HG03565 (cell line): ENCODE data around the gene TMX3.

Experiments
- ATAC-seq: cut with Tn5 transposase; IDR thresholded peaks from one replicate; pipeline ENCODE4 v1.9.1; 2021; ENCODE audit warnings: mild to moderate bottlenecking, moderate library complexity; ENCODE audit not compliant: unreplicated experiment

The TMX3 gene

GRCh38 chr18:68713131-68713530 is 1.8 kb downstream of the TMX3 start:
- no peak for ATAC-seq

GRCh38 chr18:68707646-68708045 is 7.3 kb downstream of the TMX3 start:
- ATAC-seq, result no peak

GRCh38 chr18:68705119-68705518 is 9.8 kb downstream of the TMX3 start:
- no peak for ATAC-seq

DNA sequence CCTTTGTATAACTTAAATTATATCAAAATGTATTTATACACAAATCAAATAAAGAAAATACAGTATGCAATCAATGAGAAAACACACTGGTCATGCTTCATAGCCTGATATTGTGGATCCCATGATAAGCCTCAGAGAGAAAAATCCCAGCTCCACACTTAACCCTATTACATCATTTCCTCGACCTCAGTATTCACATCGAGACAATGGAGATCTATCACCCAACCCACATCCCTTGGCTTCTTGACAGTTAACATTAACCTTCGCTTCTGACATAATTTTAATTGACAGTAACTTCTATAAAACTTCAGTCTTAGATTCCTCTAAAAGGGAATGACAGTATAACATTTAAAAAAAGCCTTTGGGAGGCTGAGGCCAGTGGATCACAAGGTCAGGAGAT is 11.6 kb downstream of the TMX3 start:
- ATAC-seq, result no peak

GRCh38 chr18:68701353-68701752 is 13.6 kb downstream of the TMX3 start:
- no peak for ATAC-seq

- ATAC-seq, result no peak
These were observed 15.9 kb downstream of the TMX3 start for GRCh38 chr18:68699043-68699442.

- ATAC-seq, result no peak
These were observed 18.0 kb downstream of the TMX3 start for GRCh38 chr18:68696937-68697336.

DNA sequence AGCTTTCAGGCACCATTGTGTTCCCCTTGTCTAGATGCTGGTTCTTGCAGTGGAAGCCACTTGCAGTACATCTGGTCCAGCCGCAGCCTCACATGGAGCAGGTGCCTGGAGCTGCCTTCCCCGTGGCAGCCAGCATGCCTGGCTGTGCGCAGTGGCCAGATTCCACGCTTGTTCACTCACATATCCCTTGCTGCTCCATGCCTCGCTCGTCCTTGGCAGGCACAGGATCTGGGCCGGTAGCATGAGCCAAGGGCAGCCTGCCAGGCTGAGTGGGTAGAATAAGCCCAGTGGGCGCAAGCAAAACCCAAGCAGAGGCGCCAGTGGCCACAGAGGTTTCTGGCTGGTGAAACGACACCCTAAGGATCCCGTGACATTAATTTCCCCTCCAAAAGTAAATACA is 20.6 kb downstream of the TMX3 start:
- no peak for ATAC-seq

DNA sequence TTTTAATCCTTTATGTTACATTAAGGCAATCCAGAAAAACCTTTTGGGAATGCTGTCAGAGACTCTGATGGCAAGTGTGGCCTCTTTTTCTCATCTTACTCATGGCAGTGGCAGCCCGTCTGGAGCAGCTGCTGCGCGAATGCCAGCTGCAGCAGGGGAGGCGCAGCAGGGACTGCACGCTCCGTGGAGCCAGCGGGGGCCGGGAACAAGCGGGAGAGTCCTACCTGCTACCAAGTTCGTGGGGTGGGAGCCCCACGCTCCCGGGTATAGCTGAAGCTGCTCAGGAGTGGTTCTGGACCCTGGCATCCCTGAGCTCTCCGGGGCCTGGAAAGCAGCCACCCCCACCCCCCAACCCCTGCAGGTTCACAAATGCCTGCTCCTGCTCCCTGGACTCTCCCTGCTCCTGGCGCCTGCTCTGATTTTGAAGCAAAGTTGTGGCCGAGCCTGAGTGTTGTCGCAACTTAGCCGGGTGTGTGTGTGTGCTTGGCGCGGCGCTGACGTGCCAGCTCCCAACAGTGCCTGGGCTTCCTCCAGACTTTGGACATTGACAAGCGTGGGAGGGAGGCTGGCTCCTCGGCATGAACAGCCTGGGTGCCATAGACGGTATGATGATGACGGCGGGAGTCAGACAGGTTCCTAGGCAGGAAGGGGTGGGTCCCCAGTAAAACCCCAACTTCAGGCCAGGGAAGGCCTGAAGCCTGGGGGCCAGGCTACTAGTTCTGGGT is 21.7 kb downstream of the TMX3 start:
- no peak for ATAC-seq

- no peak for ATAC-seq
These were observed 35.4 kb downstream of the TMX3 start for GRCh38 chr18:68679528-68679927.

DNA sequence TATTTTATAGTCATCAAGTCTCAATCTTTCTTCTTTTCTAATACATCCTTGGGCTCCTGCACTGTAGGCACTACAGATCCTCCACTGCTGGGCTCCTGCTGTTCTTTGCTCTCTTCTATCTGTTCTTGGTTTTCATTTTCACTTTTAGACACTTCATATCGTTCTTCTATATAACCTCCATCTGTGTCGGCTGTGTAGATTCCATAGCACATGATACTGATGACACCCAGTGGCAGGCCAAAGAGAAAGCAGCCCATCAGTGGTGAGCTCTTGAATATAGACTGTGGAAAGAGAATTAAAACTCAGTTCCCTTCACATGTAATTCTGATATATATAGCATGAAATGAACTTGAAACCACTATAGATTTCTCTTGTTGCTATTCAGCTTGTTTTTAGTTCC is 38.0 kb downstream of the TMX3 start:
- peak; percentile 93 for ATAC-seq

- ATAC-seq, result no peak
These were observed 47.8 kb downstream of the TMX3 start for GRCh38 chr18:68667121-68667520.

- ATAC-seq, result no peak
These were observed 48.5 kb downstream of the TMX3 start for GRCh38 chr18:68666381-68666780.

DNA sequence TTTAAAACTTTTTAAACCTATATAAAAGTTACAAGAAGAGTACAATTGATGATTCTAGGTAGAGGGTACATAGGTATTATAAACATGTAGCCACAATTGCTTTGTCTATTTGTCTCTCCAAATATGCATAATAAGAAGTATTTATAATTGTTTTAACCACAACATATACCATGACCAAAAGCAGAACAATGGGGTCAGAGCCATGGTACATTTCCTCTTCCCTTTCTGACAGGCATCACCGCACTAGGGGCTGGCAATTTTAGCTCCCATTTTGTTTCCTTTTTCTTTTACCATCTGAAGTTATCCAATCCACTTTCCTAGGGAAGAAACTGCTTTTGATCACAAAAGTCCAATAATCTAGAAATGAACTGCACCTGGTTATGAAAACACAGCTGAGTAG is 49.3 kb downstream of the TMX3 start:
- ATAC-seq, result no peak

DNA sequence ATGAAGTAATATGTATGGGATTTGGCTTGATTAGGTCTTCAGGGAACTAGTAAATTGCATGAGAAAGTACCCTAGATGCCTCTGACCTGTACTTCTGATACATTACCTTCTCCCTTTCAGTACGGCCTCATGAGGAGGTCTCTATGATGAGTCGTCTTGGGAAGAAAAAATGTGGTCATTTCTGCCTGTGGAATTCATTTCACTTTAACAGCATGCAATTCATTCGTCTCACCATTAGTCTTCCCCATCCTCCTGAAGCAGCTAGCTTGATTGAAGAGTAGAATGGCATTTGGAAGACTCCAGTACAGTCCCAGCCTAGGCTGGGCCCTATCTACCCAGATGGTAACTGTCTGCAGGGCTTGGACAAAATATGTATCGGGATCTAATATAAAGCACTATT is 52.2 kb downstream of the TMX3 start:
- ATAC-seq, result no peak

DNA sequence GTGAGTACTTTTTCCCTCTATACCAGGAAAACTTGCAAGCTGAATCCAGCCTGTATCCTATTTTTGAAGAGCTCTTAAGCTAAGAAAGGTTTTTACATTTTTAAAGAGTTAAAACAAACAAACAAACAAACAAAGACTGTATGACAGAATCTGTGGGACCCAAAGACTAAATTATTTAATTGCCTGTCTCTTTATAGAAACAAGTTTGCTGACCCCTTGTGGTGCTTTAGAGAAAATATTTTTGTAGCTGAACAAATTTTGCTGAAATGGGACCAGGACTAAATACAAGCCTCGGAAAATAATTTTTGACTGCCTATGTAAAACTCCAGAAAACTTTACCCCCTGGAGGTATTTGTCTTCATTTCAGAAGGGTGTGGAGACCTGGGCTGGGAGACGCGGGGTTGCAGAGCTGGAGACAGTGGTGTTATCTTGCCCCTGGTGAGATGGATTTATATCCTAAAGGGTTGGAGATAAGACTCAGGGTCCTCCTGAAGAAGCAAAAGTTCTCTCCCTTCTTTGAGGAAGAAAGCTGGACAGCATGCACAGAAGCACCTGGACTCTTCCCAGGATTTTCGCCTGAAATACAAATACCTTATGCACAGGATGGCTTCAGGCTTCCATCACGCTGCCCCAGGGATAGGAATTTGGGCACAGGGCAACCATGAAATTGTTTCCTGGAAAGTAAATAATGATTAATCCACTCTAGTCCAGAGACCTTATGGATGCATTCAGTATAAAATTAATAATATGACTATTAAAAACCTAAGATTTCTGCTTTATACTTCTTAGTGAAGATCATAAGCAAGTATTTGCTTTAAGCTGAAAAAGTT is 54.3 kb downstream of the TMX3 start:
- ATAC-seq, result peak; percentile 43

DNA sequence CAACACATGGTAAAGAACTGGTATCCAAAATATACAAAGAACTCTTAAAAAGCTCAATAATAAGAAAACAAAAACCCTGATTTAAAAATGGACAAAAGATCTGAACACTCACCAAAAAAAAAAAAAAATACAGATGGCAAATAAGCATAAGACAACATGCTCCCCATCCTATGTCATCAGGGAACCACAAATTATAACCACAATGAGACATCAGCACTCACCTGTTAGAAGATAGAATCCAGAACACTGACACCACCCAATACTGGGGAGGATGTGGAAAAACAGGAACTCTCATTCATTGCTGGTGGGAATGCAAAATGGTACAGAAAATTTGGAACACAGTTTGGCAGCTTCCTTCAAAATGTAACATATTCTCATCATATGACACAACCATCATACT is 66.7 kb downstream of the TMX3 start:
- ATAC-seq, result no peak

- ATAC-seq, result no peak
These were observed 72.9 kb downstream of the TMX3 start for GRCh38 chr18:68642003-68642402.

GRCh38 chr18:68640861-68641260 is 74.0 kb downstream of the TMX3 start:
- ATAC-seq, result no peak

- no peak for ATAC-seq
These were observed 76.3 kb downstream of the TMX3 start for GRCh38 chr18:68638613-68639012.

DNA sequence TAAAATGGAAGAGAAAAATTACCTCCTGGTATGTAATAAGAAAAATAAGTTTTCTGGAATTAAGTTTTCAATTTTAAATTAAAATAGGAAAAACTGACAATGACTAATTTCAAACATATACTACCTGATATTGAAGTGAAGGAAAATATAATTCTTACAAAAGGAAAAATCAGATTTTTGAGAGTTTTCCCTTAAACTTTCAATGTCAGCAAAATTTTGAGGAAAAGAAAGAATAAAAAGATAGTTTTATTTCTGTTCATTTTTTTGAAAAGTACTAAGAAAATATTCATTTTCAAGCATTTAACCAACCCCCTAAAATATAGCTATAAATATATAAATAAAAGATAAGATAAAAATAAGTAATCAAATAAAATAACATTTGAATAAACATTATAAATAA is 87.1 kb downstream of the TMX3 start:
- ATAC-seq, result no peak
